ENCODE data around the gene RHD.
"Not testable (repeated sequence)": the region's sequence is repeated elsewhere in the genome, so short reads cannot be mapped to it uniquely, and the experiment has no call there.

The RHD gene

GRCh38 chr1:25257196-25257595 is 15.1 kb upstream of the RHD start:
- no peak for DNase-seq

GRCh38 chr1:25259813-25260212 is 12.5 kb upstream of the RHD start:
- DNase-seq: not testable (repeated sequence)

GRCh38 chr1:25260336-25260735 is 12.0 kb upstream of the RHD start:
- not testable (repeated sequence) for DNase-seq

GRCh38 chr1:25266554-25267287 is 5.6 kb upstream of the RHD start:
- peak in 2 of 5 donors; percentile 8 to 33 for DNase-seq

- DNase-seq: peak; percentile 80 to 88 (median 87)
Observed at GRCh38 chr1:25267288-25268142, 4.8 kb upstream of the RHD start.

GRCh38 chr1:25268143-25268760 is 4.1 kb upstream of the RHD start:
- DNase-seq: not testable (repeated sequence)

GRCh38 chr1:25275648-25276047 is 3.3 kb downstream of the RHD start:
- DNase-seq: not testable (repeated sequence)

- not testable (repeated sequence) for DNase-seq
Observed at GRCh38 chr1:25277295-25277694, 5.0 kb downstream of the RHD start.

GRCh38 chr1:25278358-25278757 is 6.0 kb downstream of the RHD start:
- DNase-seq: not testable (repeated sequence)

GRCh38 chr1:25278790-25279189 is 6.5 kb downstream of the RHD start:
- not testable (repeated sequence) for DNase-seq

GRCh38 chr1:25279693-25280111 is 7.4 kb downstream of the RHD start:
- DNase-seq: not testable (repeated sequence)

- not testable (repeated sequence) for DNase-seq
Observed at GRCh38 chr1:25285862-25286261, 13.6 kb downstream of the RHD start.

GRCh38 chr1:25287164-25287563 is 14.9 kb downstream of the RHD start:
- not testable (repeated sequence) for DNase-seq

GRCh38 chr1:25288573-25289101 is 16.3 kb downstream of the RHD start:
- DNase-seq: not testable (repeated sequence)

GRCh38 chr1:25290043-25290442 is 17.7 kb downstream of the RHD start:
- DNase-seq: not testable (repeated sequence)

GRCh38 chr1:25293426-25293825 is 21.1 kb downstream of the RHD start:
- not testable (repeated sequence) for DNase-seq

GRCh38 chr1:25294889-25295826 is 22.8 kb downstream of the RHD start:
- DNase-seq: not testable (repeated sequence)

- not testable (repeated sequence) for DNase-seq
Observed at GRCh38 chr1:25296501-25296900, 24.2 kb downstream of the RHD start.

GRCh38 chr1:25300729-25301128 is 28.4 kb downstream of the RHD start:
- DNase-seq: not testable (repeated sequence)

GRCh38 chr1:25302330-25302729 is 30.0 kb downstream of the RHD start:
- DNase-seq: not testable (repeated sequence)

- not testable (repeated sequence) for DNase-seq
Observed at GRCh38 chr1:25304936-25305335, 32.6 kb downstream of the RHD start.

- not testable (repeated sequence) for DNase-seq
Observed at GRCh38 chr1:25308168-25308567, 35.9 kb downstream of the RHD start.
